Muscle of leg (tissue), 11 donors: ENCODE data around the gene ZNF629. TPM values are rescaled to one million over a fixed set of nuclear protein-coding genes. Genes with fewer than 3 reads are reported as not detected.
"Not testable (repeated sequence)": the region's sequence is repeated elsewhere in the genome, so short reads cannot be mapped to it uniquely, and the experiment has no call there.

Experiments used
- DNase-seq: peaks from one replicate; pipeline ENCODE4 v3.0.0; 2013
- H3K27ac ChIP-seq: one replicate; pipeline ENCODE4 v1.5.1; 2013; ENCODE audit warnings: mild to moderate bottlenecking, low read length, control low read depth
- H3K27me3 ChIP-seq: one replicate; pipeline ENCODE4 v1.6.1; 2013; ENCODE audit warnings: low read length; ENCODE audit not compliant: control insufficient read depth, insufficient read depth
- H3K36me3 ChIP-seq: one replicate; pipeline ENCODE4 v1.6.1; 2013; ENCODE audit warnings: low read length; ENCODE audit not compliant: control insufficient read depth, insufficient read depth
- H3K4me1 ChIP-seq: one replicate; pipeline ENCODE4 v1.6.1; 2013; ENCODE audit warnings: low read length; ENCODE audit not compliant: control insufficient read depth, insufficient read depth
- H3K4me3 ChIP-seq: one replicate; pipeline ENCODE4 v1.5.1; 2013; ENCODE audit warnings: low read length, control low read depth
- H3K9me3 ChIP-seq: replicated peaks from 2 replicates; pipeline ENCODE4 v1.6.1; 2013; ENCODE audit warnings: low read depth, low read length; ENCODE audit not compliant: control insufficient read depth
- WGBS: methylation state at CpG from one replicate; pipeline ENCODE4 v1.1.5; 2013; ENCODE audit warnings: missing lambda C conversion rate; ENCODE audit not compliant: insufficient coverage; 5-methylcytosine and 5-hydroxymethylcytosine counted together
- polyA plus RNA-seq, 8 donors: library from polyadenylated mRNA; unstranded; fragments of 120-200 nt; gene quantifications; one replicate each; pipeline versions ENCODE4 v1.2.1 to v1.2.3, GENCODE V29; 2013; ENCODE audit warnings: inconsistent platforms in 1 of 8, low replicate concordance in 1 of 8; ENCODE audit not compliant: insufficient read length in 8 of 8, insufficient read depth in 1 of 8
- total RNA-seq: library from RNA; stranded (reverse); fragments of 120-200 nt; gene quantifications from one replicate; pipeline ENCODE4 v1.2.4, GENCODE V29; 2013

Gene ZNF629
- total and polyA plus RNA-seq, 9 donors = 12.4 to 18.9 (median 15.2) TPM

- H3K27ac ChIP-seq = peak overlapping the region; percentile 74
- 100% methylated on average over 2 of the region's 3 CpGs for WGBS
These were observed 26.8 kb upstream of the ZNF629 start for GRCh38 chr16:30813821-30814189.

GRCh38 chr16:30809675-30810074 lies 22.7 kb upstream of the ZNF629 start:
- not testable (repeated sequence) for H3K4me3 ChIP-seq, DNase-seq, H3K27me3 ChIP-seq, H3K27ac ChIP-seq, H3K36me3 ChIP-seq, H3K9me3 ChIP-seq
- 67% methylated on average over 1 of the region's 5 CpGs for WGBS
- H3K4me1 ChIP-seq = peaks cover 15% of the 10 kb centered on the region

More at GRCh38 chr16:30813821-30814189, 26.8 kb upstream of the ZNF629 start:
- no peak for DNase-seq
- Histone ChIP-seq H3K36me3 (no peaks in the 10 kb centered on the region), H3K27me3 (no peaks in the 10 kb centered on the region), H3K4me3 (peak overlapping the region; percentile 56), H3K9me3 (no peaks in the 10 kb centered on the region), H3K4me1 (peaks cover 8% of the 10 kb centered on the region)

- not testable (repeated sequence) for H3K36me3 ChIP-seq, H3K4me3 ChIP-seq, H3K27me3 ChIP-seq, H3K9me3 ChIP-seq, DNase-seq, H3K27ac ChIP-seq
- no CpG with 5 or more reads among the region's 5 CpGs for WGBS
- H3K4me1 ChIP-seq = peaks cover 11% of the 10 kb centered on the region
These were observed 22.0 kb upstream of the ZNF629 start for GRCh38 chr16:30808890-30809426.

- no peak overlapping the region for H3K27ac ChIP-seq
- no peak for DNase-seq
- no peaks in the 10 kb centered on the region for H3K9me3 ChIP-seq
- H3K4me3 ChIP-seq = no peak overlapping the region
- no peaks in the 10 kb centered on the region for H3K27me3 ChIP-seq
- 97% methylated on average over 4 of the region's 5 CpGs for WGBS
- peaks cover 9% of the 10 kb centered on the region for H3K4me1 ChIP-seq
- no peaks in the 10 kb centered on the region for H3K36me3 ChIP-seq
These were observed 21.1 kb upstream of the ZNF629 start for GRCh38 chr16:30808146-30808545.

GRCh38 chr16:30805370-30806169 lies 18.6 kb upstream of the ZNF629 start:
- Histone ChIP-seq H3K4me1 (peaks cover 9% of the 10 kb centered on the region), H3K36me3 (no peaks in the 10 kb centered on the region), H3K4me3 (peak overlapping the region; percentile 94), H3K27ac (peak overlapping the region; percentile 95), H3K27me3 (no peaks in the 10 kb centered on the region), H3K9me3 (no peaks in the 10 kb centered on the region)
- under 1% methylated on average over 41 of the region's 62 CpGs for WGBS
- peak; percentile 94 for DNase-seq

GRCh38 chr16:30805056-30805369 lies 18.0 kb upstream of the ZNF629 start:
- Histone ChIP-seq H3K4me1 (peaks cover 9% of the 10 kb centered on the region), H3K36me3 (no peaks in the 10 kb centered on the region), H3K27ac (peak overlapping the region; percentile 57), H3K4me3 (peak overlapping the region; percentile 94), H3K9me3 (no peaks in the 10 kb centered on the region), H3K27me3 (no peaks in the 10 kb centered on the region)
- no peak for DNase-seq
- WGBS = 31% methylated on average over 7 of the region's 8 CpGs

GRCh38 chr16:30802936-30803335 lies 15.9 kb upstream of the ZNF629 start:
- H3K4me1 ChIP-seq = peaks cover 9% of the 10 kb centered on the region
- no peaks in the 10 kb centered on the region for H3K27me3 ChIP-seq
- no peak for DNase-seq
- H3K9me3 ChIP-seq = no peaks in the 10 kb centered on the region
- H3K36me3 ChIP-seq = no peaks in the 10 kb centered on the region
- H3K4me3 ChIP-seq = no peak overlapping the region
- no CpG with 5 or more reads among the region's 3 CpGs for WGBS
- H3K27ac ChIP-seq = no peak overlapping the region

GRCh38 chr16:30797670-30798309 lies 10.8 kb upstream of the ZNF629 start:
- no peak for DNase-seq
- Histone ChIP-seq H3K27ac (no peak overlapping the region), H3K27me3 (no peaks in the 10 kb centered on the region), H3K9me3 (no peaks in the 10 kb centered on the region), H3K4me3 (no peak overlapping the region), H3K36me3 (no peaks in the 10 kb centered on the region), H3K4me1 (no peaks in the 10 kb centered on the region)
- 78% methylated on average over 1 of the region's 8 CpGs for WGBS

- Histone ChIP-seq H3K4me3 (no peak overlapping the region), H3K4me1 (no peaks in the 10 kb centered on the region), H3K9me3 (no peaks in the 10 kb centered on the region), H3K27ac (no peak overlapping the region), H3K27me3 (no peaks in the 10 kb centered on the region), H3K36me3 (no peaks in the 10 kb centered on the region)
- no peak for DNase-seq
- WGBS = 93% methylated on average over 2 of the region's 3 CpGs
These were observed 7.6 kb upstream of the ZNF629 start for GRCh38 chr16:30794634-30795033.

- no peaks in the 10 kb centered on the region for H3K9me3 ChIP-seq
- no peak overlapping the region for H3K4me3 ChIP-seq
- no peaks in the 10 kb centered on the region for H3K36me3 ChIP-seq
- H3K27me3 ChIP-seq = no peaks in the 10 kb centered on the region
- no peak overlapping the region for H3K27ac ChIP-seq
- H3K4me1 ChIP-seq = no peaks in the 10 kb centered on the region
- DNase-seq = no peak
- 68% methylated on average over 5 of the region's 7 CpGs for WGBS
These were observed 6.6 kb upstream of the ZNF629 start for GRCh38 chr16:30793508-30794069.
